Neural cell (in vitro differentiated cells): ENCODE data around the gene RITA1. TPM values are rescaled to one million over a fixed set of nuclear protein-coding genes. Genes with fewer than 3 reads are reported as not detected.

Experiments
- H2AFZ ChIP-seq: fragments of 200-600, 300-800 bp; sonication (generic), shearing (Covaris generic); 2 replicates; pipeline ENCODE4 v1.6.0; 2014; ENCODE audit warnings: low read depth, mild to moderate bottlenecking, antibody characterized with exemption, low read length, moderate library complexity
- H3F3A ChIP-seq: fragments of 200-600 bp; shearing (Covaris generic); 2 replicates; pipeline ENCODE4 v1.6.1; 2016; ENCODE audit warnings: mild to moderate bottlenecking, moderate library complexity, mixed read lengths, antibody characterized with exemption, low read length; ENCODE audit not compliant: insufficient read depth, poor library complexity, severe bottlenecking
- H3K27ac ChIP-seq: fragments of 200-600, 300-800 bp; sonication (generic), shearing (Covaris generic); 2 replicates; pipeline ENCODE4 v1.5.1; 2014; ENCODE audit warnings: mild to moderate bottlenecking, low read length, moderate library complexity
- H3K27me3 ChIP-seq: fragments of 300-800, 200-600 bp; sonication (generic), shearing (Covaris generic); 2 replicates; pipeline ENCODE4 v1.6.0; 2014; ENCODE audit warnings: mild to moderate bottlenecking, low read depth, low read length, moderate library complexity; ENCODE audit not compliant: insufficient read depth
- H3K36me3 ChIP-seq: fragments of 300-800, 200-600 bp; sonication (generic), shearing (Covaris generic); 2 replicates; pipeline ENCODE4 v1.5.1; 2014; ENCODE audit warnings: mild to moderate bottlenecking, antibody characterized with exemption, low read length, moderate library complexity; ENCODE audit not compliant: insufficient read depth
- H3K4me2 ChIP-seq: fragments of 300-800, 200-600 bp; sonication (generic), shearing (Covaris generic); 2 replicates; pipeline ENCODE4 v1.6.0; 2014; ENCODE audit warnings: mild to moderate bottlenecking, low read length
- H3K4me3 ChIP-seq: fragments of 300-800, 200-600 bp; sonication (generic), shearing (Covaris generic); 2 replicates; pipeline ENCODE4 v1.5.1; 2014; ENCODE audit warnings: mild to moderate bottlenecking, low read length, moderate library complexity
- H3K79me2 ChIP-seq: fragments of 200-600 bp; shearing (Covaris generic); replicated peaks from 2 replicates; pipeline ENCODE4 v1.6.0; 2014; ENCODE audit warnings: mild to moderate bottlenecking, low read length, moderate library complexity; ENCODE audit not compliant: insufficient read depth
- H3K9ac ChIP-seq: fragments of 300-800, 200-600 bp; sonication (generic), shearing (Covaris generic); 2 replicates; pipeline ENCODE4 v1.6.1; 2016; ENCODE audit warnings: mild to moderate bottlenecking, low read length, mixed read lengths
- H3K9me2 ChIP-seq: fragments of 200-600 bp; shearing (Covaris generic); 2 replicates; pipeline ENCODE4 v1.6.1; 2016; ENCODE audit warnings: mild to moderate bottlenecking, low read length, mixed read lengths; ENCODE audit not compliant: insufficient read depth
- H3K9me3 ChIP-seq: fragments of 200-600, 300-800 bp; sonication (generic), shearing (Covaris generic); 2 replicates; pipeline ENCODE4 v1.6.1; 2016; ENCODE audit warnings: mild to moderate bottlenecking, mixed run types, low read length, moderate library complexity, mixed read lengths
- H4K20me1 ChIP-seq: fragments of 200-600 bp; shearing (Covaris generic); 2 replicates; pipeline ENCODE4 v1.6.1; 2016; ENCODE audit warnings: mild to moderate bottlenecking, mixed run types; ENCODE audit not compliant: insufficient read depth
- EP300 ChIP-seq: fragments of 450-650 bp; conservative IDR thresholded peaks from 2 replicates; pipeline ENCODE4 v1.6.1; 2014; ENCODE audit warnings: antibody characterized with exemption, mild to moderate bottlenecking, moderate library complexity; ENCODE audit not compliant: poor library complexity, severe bottlenecking
- EZH2 ChIP-seq: fragments of 200-600, 300-800 bp; shearing (Covaris generic), sonication (generic); IDR thresholded peaks from 2 replicates; pipeline ENCODE4 v1.6.1; 2014; ENCODE audit warnings: antibody characterized with exemption, low read length, borderline replicate concordance, mild to moderate bottlenecking; ENCODE audit not compliant: insufficient read depth, poor library complexity, severe bottlenecking
- MXI1 ChIP-seq: fragments of 450-650 bp; conservative IDR thresholded peaks from 2 replicates; pipeline ENCODE4 v1.6.1; 2014; ENCODE audit warnings: antibody characterized with exemption, mild to moderate bottlenecking; ENCODE audit not compliant: poor library complexity, severe bottlenecking
- POLR2AphosphoS5 ChIP-seq: IDR thresholded peaks from 2 replicates; pipeline ENCODE4 v1.6.1; 2012
- RAD21 ChIP-seq: fragments of 450-650 bp; conservative IDR thresholded peaks from 2 replicates; pipeline ENCODE4 v1.6.1; 2014; ENCODE audit warnings: antibody characterized with exemption, mild to moderate bottlenecking, moderate library complexity
- SMC3 ChIP-seq: fragments of 450-650 bp; conservative IDR thresholded peaks from 2 replicates; pipeline ENCODE4 v1.6.1; 2014; ENCODE audit warnings: antibody characterized with exemption, mild to moderate bottlenecking, moderate library complexity; ENCODE audit not compliant: poor library complexity
- TAF1 ChIP-seq: IDR thresholded peaks from 2 replicates; pipeline ENCODE4 v1.6.1; 2012; ENCODE audit warnings: low read depth
- polyA plus RNA-seq: library from polyadenylated mRNA; depleted of rRNA; stranded (reverse); fragments of >200 nt; gene quantifications from 2 replicates; pipeline ENCODE4 v1.2.3, GENCODE V29; 2014
- TF ChIP-seq, protein P1 (sequence below): fragments of 450-650 bp; IDR thresholded peaks from 2 replicates; pipeline ENCODE4 v1.5.1; 2014; ENCODE audit warnings: antibody characterized with exemption, mild to moderate bottlenecking, moderate library complexity; ENCODE audit not compliant: poor library complexity, severe bottlenecking
- TF ChIP-seq, protein P2 (sequence below): IDR thresholded peaks from 2 replicates; pipeline ENCODE4 v1.6.1; 2012; ENCODE audit warnings: borderline replicate concordance

Gene RITA1
- polyA plus RNA-seq, 1 donor from 2014 or later = 23.3 TPM

DNA sequence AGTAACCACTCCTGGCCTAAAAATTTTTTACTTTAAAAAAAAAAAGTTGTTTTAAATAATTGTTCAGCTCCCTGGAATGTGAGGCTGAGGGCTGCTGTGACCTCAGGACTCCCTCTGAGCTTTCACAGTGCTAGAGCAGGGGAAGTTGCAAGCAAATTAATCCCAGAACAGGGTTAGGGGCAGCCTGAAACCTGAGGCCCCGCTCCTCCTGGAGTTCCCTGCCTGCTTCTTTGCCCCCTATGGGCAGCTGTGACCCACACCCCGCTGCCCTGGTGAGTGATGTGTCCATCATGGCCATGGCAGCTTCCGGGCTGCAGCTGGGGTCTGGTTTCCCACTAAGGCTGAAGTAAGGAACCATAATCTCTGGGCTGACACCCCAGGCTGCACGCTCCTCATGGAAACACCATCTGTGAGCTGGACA, 9.5 kb downstream of the RITA1 start:
- Histone ChIP-seq H3K36me3 (no peaks in the 10 kb centered on the region), H3K27ac (no peak overlapping the region), H4K20me1 (no peaks in the 10 kb centered on the region), H3K79me2 (no peaks in the 10 kb centered on the region), H3K4me3 (no peak overlapping the region), H3K27me3 (no peaks in the 10 kb centered on the region), H3K4me2 (no peak overlapping the region), H2AFZ (no peak overlapping the region), H3K9me2 (no peaks in the 10 kb centered on the region), H3F3A (no peaks in the 10 kb centered on the region), H3K9ac (no peak overlapping the region), H3K9me3 (no peaks in the 10 kb centered on the region)
- TF ChIP-seq, protein P1, sequence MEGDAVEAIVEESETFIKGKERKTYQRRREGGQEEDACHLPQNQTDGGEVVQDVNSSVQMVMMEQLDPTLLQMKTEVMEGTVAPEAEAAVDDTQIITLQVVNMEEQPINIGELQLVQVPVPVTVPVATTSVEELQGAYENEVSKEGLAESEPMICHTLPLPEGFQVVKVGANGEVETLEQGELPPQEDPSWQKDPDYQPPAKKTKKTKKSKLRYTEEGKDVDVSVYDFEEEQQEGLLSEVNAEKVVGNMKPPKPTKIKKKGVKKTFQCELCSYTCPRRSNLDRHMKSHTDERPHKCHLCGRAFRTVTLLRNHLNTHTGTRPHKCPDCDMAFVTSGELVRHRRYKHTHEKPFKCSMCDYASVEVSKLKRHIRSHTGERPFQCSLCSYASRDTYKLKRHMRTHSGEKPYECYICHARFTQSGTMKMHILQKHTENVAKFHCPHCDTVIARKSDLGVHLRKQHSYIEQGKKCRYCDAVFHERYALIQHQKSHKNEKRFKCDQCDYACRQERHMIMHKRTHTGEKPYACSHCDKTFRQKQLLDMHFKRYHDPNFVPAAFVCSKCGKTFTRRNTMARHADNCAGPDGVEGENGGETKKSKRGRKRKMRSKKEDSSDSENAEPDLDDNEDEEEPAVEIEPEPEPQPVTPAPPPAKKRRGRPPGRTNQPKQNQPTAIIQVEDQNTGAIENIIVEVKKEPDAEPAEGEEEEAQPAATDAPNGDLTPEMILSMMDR = no peak
- no peak for TF ChIP-seq EZH2
- no peak for TF ChIP-seq SMC3
- TF ChIP-seq EP300 = no peak
- TF ChIP-seq RAD21 = no peak
- TF ChIP-seq TAF1 = no peak
- TF ChIP-seq MXI1 = no peak
- TF ChIP-seq, protein P2, sequence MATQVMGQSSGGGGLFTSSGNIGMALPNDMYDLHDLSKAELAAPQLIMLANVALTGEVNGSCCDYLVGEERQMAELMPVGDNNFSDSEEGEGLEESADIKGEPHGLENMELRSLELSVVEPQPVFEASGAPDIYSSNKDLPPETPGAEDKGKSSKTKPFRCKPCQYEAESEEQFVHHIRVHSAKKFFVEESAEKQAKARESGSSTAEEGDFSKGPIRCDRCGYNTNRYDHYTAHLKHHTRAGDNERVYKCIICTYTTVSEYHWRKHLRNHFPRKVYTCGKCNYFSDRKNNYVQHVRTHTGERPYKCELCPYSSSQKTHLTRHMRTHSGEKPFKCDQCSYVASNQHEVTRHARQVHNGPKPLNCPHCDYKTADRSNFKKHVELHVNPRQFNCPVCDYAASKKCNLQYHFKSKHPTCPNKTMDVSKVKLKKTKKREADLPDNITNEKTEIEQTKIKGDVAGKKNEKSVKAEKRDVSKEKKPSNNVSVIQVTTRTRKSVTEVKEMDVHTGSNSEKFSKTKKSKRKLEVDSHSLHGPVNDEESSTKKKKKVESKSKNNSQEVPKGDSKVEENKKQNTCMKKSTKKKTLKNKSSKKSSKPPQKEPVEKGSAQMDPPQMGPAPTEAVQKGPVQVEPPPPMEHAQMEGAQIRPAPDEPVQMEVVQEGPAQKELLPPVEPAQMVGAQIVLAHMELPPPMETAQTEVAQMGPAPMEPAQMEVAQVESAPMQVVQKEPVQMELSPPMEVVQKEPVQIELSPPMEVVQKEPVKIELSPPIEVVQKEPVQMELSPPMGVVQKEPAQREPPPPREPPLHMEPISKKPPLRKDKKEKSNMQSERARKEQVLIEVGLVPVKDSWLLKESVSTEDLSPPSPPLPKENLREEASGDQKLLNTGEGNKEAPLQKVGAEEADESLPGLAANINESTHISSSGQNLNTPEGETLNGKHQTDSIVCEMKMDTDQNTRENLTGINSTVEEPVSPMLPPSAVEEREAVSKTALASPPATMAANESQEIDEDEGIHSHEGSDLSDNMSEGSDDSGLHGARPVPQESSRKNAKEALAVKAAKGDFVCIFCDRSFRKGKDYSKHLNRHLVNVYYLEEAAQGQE = no peak
- no peak for TF ChIP-seq POLR2AphosphoS5

DNA sequence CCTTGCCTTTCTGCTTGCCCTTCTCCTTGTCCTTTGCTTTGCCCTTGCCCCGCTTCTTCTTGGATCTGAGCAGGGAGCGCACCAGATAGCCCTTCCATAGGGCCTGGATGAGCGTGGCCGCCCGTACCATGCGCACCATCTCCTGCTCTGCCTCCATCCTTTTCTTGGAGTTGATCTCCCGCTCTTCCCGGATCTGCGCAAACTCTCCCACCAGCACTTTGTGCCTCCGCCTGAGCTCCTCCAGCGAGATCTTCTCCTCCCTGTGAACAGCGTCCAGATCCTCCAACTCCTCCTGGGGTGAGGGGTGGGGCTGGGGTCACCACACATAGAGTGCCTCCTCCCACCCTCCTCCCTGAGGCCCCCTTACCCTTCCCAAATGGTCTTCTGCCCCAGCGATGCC, 10.1 kb downstream of the RITA1 start:
- H3K79me2 ChIP-seq = no peaks in the 10 kb centered on the region
- no peaks in the 10 kb centered on the region for H4K20me1 ChIP-seq
- H2AFZ ChIP-seq = no peak overlapping the region
- no peak overlapping the region for H3K4me2 ChIP-seq
- H3F3A ChIP-seq = no peaks in the 10 kb centered on the region
- H3K9me3 ChIP-seq = no peaks in the 10 kb centered on the region
- H3K27me3 ChIP-seq = no peaks in the 10 kb centered on the region
- TF ChIP-seq SMC3 = no peak
- TF ChIP-seq EP300 = no peak
- no peak for TF ChIP-seq TAF1
- no peak for TF ChIP-seq RAD21
- TF ChIP-seq MXI1 = no peak
- TF ChIP-seq, protein P1 = no peak
- TF ChIP-seq, protein P2 = no peak
- no peak for TF ChIP-seq EZH2
- no peak for TF ChIP-seq POLR2AphosphoS5
- no peak overlapping the region for H3K9ac ChIP-seq
- H3K36me3 ChIP-seq = no peaks in the 10 kb centered on the region
- H3K9me2 ChIP-seq = no peaks in the 10 kb centered on the region
- no peak overlapping the region for H3K27ac ChIP-seq
- H3K4me3 ChIP-seq = no peak overlapping the region
